Bone marrow (tissue), 2 donors: ENCODE data around the gene AGTR1.
"Not testable (repeated sequence)": the region's sequence is repeated elsewhere in the genome, so short reads cannot be mapped to it uniquely, and the experiment has no call there.

ENCODE experiments used
- DNase-seq, 2 donors: peaks; one replicate each; lab custom pipeline; 2025; lab: John Stamatoyannopoulos, UW

The AGTR1 gene

GRCh38 chr3:148758303-148758884 is 60.7 kb downstream of the AGTR1 start:
- DNase-seq = no peak

GRCh38 chr3:148759430-148759829 is 61.7 kb downstream of the AGTR1 start:
- DNase-seq = no peak

- no peak for DNase-seq
Observed at GRCh38 chr3:148763156-148763680, 65.5 kb downstream of the AGTR1 start.

- DNase-seq = no peak
Observed at GRCh38 chr3:148763986-148764935, 66.6 kb downstream of the AGTR1 start.

GRCh38 chr3:148772361-148772760 is 74.7 kb downstream of the AGTR1 start:
- no peak for DNase-seq

- DNase-seq = no peak
Observed at GRCh38 chr3:148772835-148773234, 75.1 kb downstream of the AGTR1 start.

GRCh38 chr3:148773805-148774204 is 76.1 kb downstream of the AGTR1 start:
- no peak for DNase-seq

- DNase-seq = no peak
Observed at GRCh38 chr3:148778926-148779325, 81.2 kb downstream of the AGTR1 start.

- not testable (repeated sequence) for DNase-seq
Observed at GRCh38 chr3:148785026-148785425, 87.3 kb downstream of the AGTR1 start.

- not testable (repeated sequence) for DNase-seq
Observed at GRCh38 chr3:148786159-148786558, 88.5 kb downstream of the AGTR1 start.

- no peak for DNase-seq
Observed at GRCh38 chr3:148789146-148789545, 91.4 kb downstream of the AGTR1 start.

GRCh38 chr3:148789906-148790305 is 92.2 kb downstream of the AGTR1 start:
- no peak for DNase-seq

- DNase-seq = no peak
Observed at GRCh38 chr3:148790370-148790769, 92.7 kb downstream of the AGTR1 start.

GRCh38 chr3:148790851-148791735 is 93.4 kb downstream of the AGTR1 start:
- DNase-seq = no peak

- DNase-seq = no peak
Observed at GRCh38 chr3:148791920-148792319, 94.2 kb downstream of the AGTR1 start.

- no peak for DNase-seq
Observed at GRCh38 chr3:148792516-148792915, 94.8 kb downstream of the AGTR1 start.
